Ascending aorta (tissue), 2 donors: ENCODE results near the gene ZFP62. TPM values are rescaled to one million over a fixed set of nuclear protein-coding genes. Genes with fewer than 3 reads are reported as not detected.

ENCODE experiments used
- DNase-seq, 2 donors: peaks; one replicate each; pipeline ENCODE4 v3.0.0-alpha.2; 2019; ENCODE audit warnings: low spot score in 2 of 2
- H3K27ac ChIP-seq, 2 donors: fragments of 200-600 bp; sonication (generic); one replicate each; pipeline ENCODE4 v1.5.1; 2016 to 2017; ENCODE audit warnings: mild to moderate bottlenecking in 1 of 2
- H3K27me3 ChIP-seq: fragments of 200-600 bp; sonication (generic); one replicate; pipeline ENCODE4 v1.5.1; 2017
- H3K36me3 ChIP-seq, 2 donors: fragments of 200-600 bp; sonication (generic); one replicate each; pipeline ENCODE4 v1.5.1; 2016
- H3K4me1 ChIP-seq, 2 donors: fragments of 200-600 bp; sonication (generic); one replicate each; pipeline ENCODE4 v1.5.1; 2016 to 2017; ENCODE audit warnings: mild to moderate bottlenecking in 1 of 2
- H3K4me3 ChIP-seq, 2 donors: fragments of 200-600 bp; sonication (generic); one replicate each; pipeline ENCODE4 v1.5.1; 2016 to 2017; ENCODE audit warnings: mild to moderate bottlenecking in 1 of 2
- H3K9me3 ChIP-seq, 2 donors: fragments of 200-600 bp; sonication (generic); one replicate each; pipeline ENCODE4 v1.5.1; 2016
- CTCF ChIP-seq, 3 experiments: fragments of 200-600 bp in 2 of 3; fragments of 450-650 bp in 1 of 3; sonication (generic) in 2 of 3; IDR thresholded peaks; one replicate each; pipeline ENCODE4 v1.5.1; 2016 to 2019; ENCODE audit warnings: antibody characterized with exemption in 3 of 3, mild to moderate bottlenecking in 1 of 3, moderate library complexity in 1 of 3
- intact Hi-C: fragments of 100-400 bp; cut with DNase I; formaldehyde crosslinking; loops from one replicate; pipeline ENCODE4 v1.15.1; 2023
- total RNA-seq: library from RNA; depleted of rRNA; stranded (reverse); fragments of >200 nt; gene quantifications from one replicate; pipeline ENCODE4 v1.1.0, GENCODE V29; 2016

ZFP62 gene
- total RNA-seq, 1 donor from 2014 or later, result 1.8 TPM

GRCh38 chr5:180850434-180851078, 10.5 kb downstream of the ZFP62 start:
- Histone ChIP-seq H3K4me1 (no peaks in the 10 kb centered on the region), H3K9me3 (peaks cover 23 to 69% of the 10 kb centered on the region in 2 donors), H3K4me3 (no peak overlapping the region), H3K27ac (no peak overlapping the region), H3K36me3 (peaks cover 37 to 77% of the 10 kb centered on the region in 2 donors), H3K27me3 (no peaks in the 10 kb centered on the region)
- DNase-seq, result no peak
- intact Hi-C loops, result no loop called here
- TF ChIP-seq CTCF (IDR thresholded peaks at IDR 0.05), result no peak

- Histone ChIP-seq H3K4me1 (no peaks in the 10 kb centered on the region), H3K27ac (no peak overlapping the region), H3K36me3 (peaks cover 37 to 72% of the 10 kb centered on the region in 2 donors), H3K9me3 (peaks cover 23 to 74% of the 10 kb centered on the region in 2 donors), H3K4me3 (no peak overlapping the region), H3K27me3 (no peaks in the 10 kb centered on the region)
- intact Hi-C loops, result no loop called here
- no peak for DNase-seq
- no peak for TF ChIP-seq CTCF (IDR thresholded peaks at IDR 0.05)
Observed at GRCh38 chr5:180849827-180850226, 11.2 kb downstream of the ZFP62 start.

- Histone ChIP-seq H3K9me3 (peaks cover 23 to 72% of the 10 kb centered on the region in 2 donors), H3K27me3 (no peaks in the 10 kb centered on the region), H3K4me3 (no peak overlapping the region), H3K36me3 (peaks cover 37 to 65% of the 10 kb centered on the region in 2 donors), H3K27ac (no peak overlapping the region), H3K4me1 (no peaks in the 10 kb centered on the region)
- intact Hi-C loops, result no loop called here
- no peak for TF ChIP-seq CTCF (IDR thresholded peaks at IDR 0.05)
- no peak for DNase-seq
Observed at GRCh38 chr5:180848878-180849277, 12.2 kb downstream of the ZFP62 start.

GRCh38 chr5:180848265-180848664, 12.8 kb downstream of the ZFP62 start:
- Histone ChIP-seq H3K27me3 (no peaks in the 10 kb centered on the region), H3K36me3 (peaks cover 34 to 65% of the 10 kb centered on the region in 2 donors), H3K4me1 (no peaks in the 10 kb centered on the region), H3K27ac (no peak overlapping the region), H3K9me3 (peaks cover 23 to 67% of the 10 kb centered on the region in 2 donors), H3K4me3 (no peak overlapping the region)
- no peak for TF ChIP-seq CTCF (IDR thresholded peaks at IDR 0.05)
- intact Hi-C loops, result no loop called here
- DNase-seq, result no peak

- Histone ChIP-seq H3K27ac (no peak overlapping the region), H3K27me3 (no peaks in the 10 kb centered on the region), H3K9me3 (peaks cover 29 to 59% of the 10 kb centered on the region in 2 donors), H3K4me1 (no peaks in the 10 kb centered on the region), H3K36me3 (peaks cover 26 to 62% of the 10 kb centered on the region in 2 donors), H3K4me3 (no peak overlapping the region)
- no peak for DNase-seq
- TF ChIP-seq CTCF (IDR thresholded peaks at IDR 0.05), result no peak
- intact Hi-C loops, result no loop called here
Observed at GRCh38 chr5:180847026-180847425, 14.1 kb downstream of the ZFP62 start.
